H9 (cell line): Measurements from ENCODE around the gene FSTL4. TPM values are rescaled to one million over a fixed set of nuclear protein-coding genes. Genes with fewer than 3 reads are reported as not detected.
A peak's percentile ranks its signal among the peaks of the same experiment; 100 is the strongest.

Experiments used
- DNase-seq: peaks from one replicate; pipeline ENCODE4 v3.0.0-alpha.2; 2017
- H2AFZ ChIP-seq: one replicate; pipeline ENCODE4 v1.6.1; 2013; ENCODE audit warnings: mild to moderate bottlenecking, low read length, control low read depth, moderate library complexity
- H2AK5ac ChIP-seq: 2 replicates; pipeline ENCODE4 v1.6.1; 2013; ENCODE audit warnings: low read length, control low read depth, mixed read lengths; ENCODE audit not compliant: insufficient read length
- H2BK120ac ChIP-seq: one replicate; pipeline ENCODE4 v1.6.1; 2013; ENCODE audit warnings: low read depth, mild to moderate bottlenecking, low read length, control low read depth, inconsistent platforms; ENCODE audit not compliant: poor library complexity, severe bottlenecking
- H2BK12ac ChIP-seq: 2 replicates; pipeline ENCODE4 v1.6.1; 2013; ENCODE audit warnings: low read length, control low read depth, mixed read lengths, low read depth; ENCODE audit not compliant: insufficient read length
- H2BK15ac ChIP-seq: 2 replicates; pipeline ENCODE4 v1.6.1; 2013; ENCODE audit warnings: low read depth, low read length, control low read depth
- H2BK20ac ChIP-seq: one replicate; pipeline ENCODE4 v1.6.1; 2013; ENCODE audit warnings: low read depth, mild to moderate bottlenecking, low read length, control low read depth, inconsistent platforms; ENCODE audit not compliant: poor library complexity, severe bottlenecking
- H2BK5ac ChIP-seq: 2 replicates; pipeline ENCODE4 v1.6.1; 2013; ENCODE audit warnings: low read length, control low read depth, mixed read lengths; ENCODE audit not compliant: insufficient read length
- H3K14ac ChIP-seq: 2 replicates; pipeline ENCODE4 v1.6.1; 2013; ENCODE audit warnings: low read length, control low read depth; ENCODE audit not compliant: insufficient read depth
- H3K18ac ChIP-seq: 2 replicates; pipeline ENCODE4 v1.6.1; 2013; ENCODE audit warnings: low read depth, mild to moderate bottlenecking, mixed read lengths, low read length, control low read depth; ENCODE audit not compliant: insufficient read length
- H3K23ac ChIP-seq: 2 replicates; pipeline ENCODE4 v1.6.1; 2013; ENCODE audit warnings: low read length, control low read depth, mixed read lengths, low read depth; ENCODE audit not compliant: insufficient read length
- H3K23me2 ChIP-seq: 2 replicates; pipeline ENCODE4 v1.6.1; 2013; ENCODE audit warnings: low read depth, mild to moderate bottlenecking, mixed read lengths, low read length, control low read depth; ENCODE audit not compliant: insufficient read length, poor library complexity, severe bottlenecking
- H3K27ac ChIP-seq: 2 replicates; pipeline ENCODE4 v1.5.1; 2013; ENCODE audit warnings: low read length, control low read depth, mixed read lengths, low read depth; ENCODE audit not compliant: insufficient read length
- H3K27me3 ChIP-seq: 2 replicates; pipeline ENCODE4 v1.6.1; 2013; ENCODE audit warnings: low read length, control low read depth, inconsistent platforms; ENCODE audit not compliant: insufficient read depth
- H3K4ac ChIP-seq: 2 replicates; pipeline ENCODE4 v1.6.1; 2013; ENCODE audit warnings: low read depth, mild to moderate bottlenecking, control low read depth, inconsistent platforms, low read length, moderate library complexity
- H3K4me1 ChIP-seq: 2 replicates; pipeline ENCODE4 v1.6.1; 2013; ENCODE audit warnings: low read length, control low read depth, inconsistent platforms; ENCODE audit not compliant: insufficient read depth
- H3K4me2 ChIP-seq: 2 replicates; pipeline ENCODE4 v1.6.1; 2013; ENCODE audit warnings: low read length, control low read depth, mixed read lengths; ENCODE audit not compliant: insufficient read length, insufficient read depth
- H3K56ac ChIP-seq: 2 replicates; pipeline ENCODE4 v1.6.1; 2013; ENCODE audit warnings: low read depth, mild to moderate bottlenecking, mixed read lengths, low read length, control low read depth; ENCODE audit not compliant: insufficient read length
- H3K79me1 ChIP-seq: 2 replicates; pipeline ENCODE4 v1.6.1; 2013; ENCODE audit warnings: low read depth, mild to moderate bottlenecking, moderate library complexity, low read length, control low read depth, inconsistent platforms; ENCODE audit not compliant: insufficient read depth, poor library complexity, severe bottlenecking
- H3K79me2 ChIP-seq: 2 replicates; pipeline ENCODE4 v1.6.1; 2013; ENCODE audit warnings: low read length, control low read depth, inconsistent platforms; ENCODE audit not compliant: insufficient read depth
- H3K9ac ChIP-seq: 2 replicates; pipeline ENCODE4 v1.6.1; 2013; ENCODE audit warnings: low read length, control low read depth, mixed read lengths; ENCODE audit not compliant: insufficient read length; ENCODE audit errors: extremely low read depth
- H3K9me3 ChIP-seq: one replicate; pipeline ENCODE4 v1.6.1; 2013; ENCODE audit warnings: low read depth, low read length, inconsistent platforms; ENCODE audit not compliant: control insufficient read depth
- H3T11ph ChIP-seq: one replicate; pipeline ENCODE4 v1.6.1; 2013; ENCODE audit warnings: mild to moderate bottlenecking, low read length, control low read depth, inconsistent platforms
- H4K20me1 ChIP-seq: one replicate; pipeline ENCODE4 v1.6.1; 2013; ENCODE audit not compliant: control insufficient read depth, insufficient read length, insufficient read depth
- H4K5ac ChIP-seq: 2 replicates; pipeline ENCODE4 v1.6.1; 2013; ENCODE audit warnings: low read depth, mild to moderate bottlenecking, mixed read lengths, low read length, control low read depth; ENCODE audit not compliant: insufficient read length
- H4K8ac ChIP-seq: replicated peaks from 2 replicates; pipeline ENCODE4 v1.6.1; 2013; ENCODE audit warnings: low read length, control low read depth, mixed read lengths, low read depth; ENCODE audit not compliant: insufficient read length
- H4K91ac ChIP-seq: 2 replicates; pipeline ENCODE4 v1.6.1; 2013; ENCODE audit warnings: low read depth, mild to moderate bottlenecking, moderate library complexity, mixed read lengths, low read length, control low read depth; ENCODE audit not compliant: insufficient read length
- H3K27ac Mint-ChIP-seq, 3 experiments: 2 replicates in 2 of 3; 3 replicates in 1 of 3; pipeline ENCODE4 v1.8.0; 2020 to 2021; ENCODE audit warnings: mixed read lengths in 3 of 3, mild to moderate bottlenecking in 1 of 3, moderate library complexity in 1 of 3
- H3K27me3 Mint-ChIP-seq: 2 replicates; pipeline ENCODE4 v1.8.0; 2021; ENCODE audit warnings: low read depth, mild to moderate bottlenecking, moderate library complexity, mixed read lengths
- H3K36me3 Mint-ChIP-seq, 3 experiments: 2 replicates in 2 of 3; 3 replicates in 1 of 3; pipeline ENCODE4 v1.8.0; 2020 to 2021; ENCODE audit warnings: low read depth in 3 of 3, mixed read lengths in 3 of 3; ENCODE audit not compliant: insufficient read depth in 1 of 3
- H3K4me1 Mint-ChIP-seq, 2 experiments: 2 replicates each; pipeline ENCODE4 v1.8.0; 2020; ENCODE audit warnings: mixed read lengths in 2 of 2
- H3K4me3 Mint-ChIP-seq, 2 experiments: 2 replicates in 1 of 2; 3 replicates in 1 of 2; pipeline ENCODE4 v1.8.0; 2020 to 2021; ENCODE audit warnings: mild to moderate bottlenecking in 2 of 2, mixed read lengths in 2 of 2, moderate library complexity in 1 of 2
- H3K9me3 Mint-ChIP-seq, 2 experiments: 2 replicates in 1 of 2; 3 replicates in 1 of 2; pipeline ENCODE4 v1.8.0; 2020; ENCODE audit warnings: mild to moderate bottlenecking in 2 of 2, mixed read lengths in 2 of 2, moderate library complexity in 1 of 2
- CTCF ChIP-seq: fragments of 200-600 bp; sonication (generic); conservative IDR thresholded peaks from 3 replicates; pipeline ENCODE4 v1.8.0; 2021; ENCODE audit warnings: antibody characterized with exemption, mild to moderate bottlenecking
- WGBS: extraction: QIAGEN DNeasy Blood & Tissue Kit; methylation state at CpG from one replicate; pipeline ENCODE4 v1.1.7; 2013; ENCODE audit warnings: missing lambda C conversion rate, low lambda C conversion rate, mixed read lengths; ENCODE audit not compliant: insufficient read length; ENCODE audit errors: extremely low coverage; 5-methylcytosine and 5-hydroxymethylcytosine counted together
- total RNA-seq: library from RNA; stranded (reverse); gene quantifications from 2 replicates; pipeline ENCODE4 v1.2.1, GENCODE V29; 2021

The FSTL4 gene
- total RNA-seq, 1 experiment from 2014 or later, result 5.7 TPM

- Mint-ChIP-seq H3K4me1 (peaks cover 13 to 19% of the 10 kb centered on the region in 2 experiments), H3K4me3 (no peak overlapping the region), H3K9me3 (no peaks in the 10 kb centered on the region), H3K36me3 (no peaks in the 10 kb centered on the region), H3K27ac (no peak overlapping the region), H3K27me3 (no peaks in the 10 kb centered on the region)
- Histone ChIP-seq H4K91ac (no peak overlapping the region), H2BK5ac (no peak overlapping the region), H4K20me1 (no peaks in the 10 kb centered on the region), H3K4me2 (no peak overlapping the region), H3K4me1 (peaks cover 5% of the 10 kb centered on the region; the same call in 1 of the 2 replicates), H2BK12ac (no peak overlapping the region), H2BK20ac (no peak overlapping the region), H2AK5ac (no peak overlapping the region), H2BK15ac (no peak overlapping the region), H4K8ac (no peak overlapping the region), H3K27ac (no peak overlapping the region), H4K5ac (no peak overlapping the region), H2BK120ac (no peak overlapping the region), H2AFZ (no peak overlapping the region), H3T11ph (no peak overlapping the region), H3K23ac (no peak overlapping the region), H3K4ac (no peak overlapping the region), H3K14ac (0 out of 2 replicates have a peak overlapping the region, but pooled peaks have one; percentile 9), H3K9ac (no peak overlapping the region), H3K23me2 (no peaks in the 10 kb centered on the region), H3K79me2 (no peaks in the 10 kb centered on the region), H3K79me1 (no peaks in the 10 kb centered on the region), H3K9me3 (no peaks in the 10 kb centered on the region), H3K56ac (no peak overlapping the region), H3K27me3 (no peaks in the 10 kb centered on the region), H3K18ac (no peak overlapping the region)
- no CpG with 5 or more reads among the region's 7 CpGs for WGBS
- TF ChIP-seq CTCF, result no peak
- DNase-seq, result no peak
Measured at GRCh38 chr5:133467335-133467779, 145.0 kb downstream of the FSTL4 start.
